Neural progenitor cell (in vitro differentiated cells): ENCODE measurements around the gene UFSP1. TPM values are rescaled to one million over a fixed set of nuclear protein-coding genes. Genes with fewer than 3 reads are reported as not detected.

Source experiments
- DNase-seq: peaks from one replicate; pipeline ENCODE4 v3.0.0-alpha.2; 2016; ENCODE audit warnings: low spot score
- H2AFZ ChIP-seq: fragments of 200-600 bp; sonication (generic); replicated peaks from 2 replicates; pipeline ENCODE4 v1.6.1; 2016; ENCODE audit warnings: antibody characterized with exemption
- H3F3A ChIP-seq: fragments of 200-600 bp; sonication (generic); 2 replicates; pipeline ENCODE4 v1.6.1; 2016; ENCODE audit warnings: antibody characterized with exemption, low read depth
- H3K27ac ChIP-seq: fragments of 200-600 bp; sonication (generic); 2 replicates; pipeline ENCODE4 v1.5.1; 2016; ENCODE audit warnings: mild to moderate bottlenecking
- H3K27me3 ChIP-seq: fragments of 200-600 bp; sonication (generic); 2 replicates; pipeline ENCODE4 v1.6.1; 2016; ENCODE audit warnings: mild to moderate bottlenecking, moderate library complexity
- H3K36me3 ChIP-seq: fragments of 200-600 bp; sonication (generic); 2 replicates; pipeline ENCODE4 v1.5.1; 2016
- H3K4me1 ChIP-seq: fragments of 200-600 bp; sonication (generic); 2 replicates; pipeline ENCODE4 v1.6.1; 2016; ENCODE audit warnings: mixed run types
- H3K4me2 ChIP-seq: fragments of 200-600 bp; sonication (generic); 2 replicates; pipeline ENCODE4 v1.6.1; 2016
- H3K4me3 ChIP-seq: fragments of 200-600 bp; sonication (generic); 2 replicates; pipeline ENCODE4 v1.5.1; 2016
- H3K79me2 ChIP-seq: fragments of 200-600 bp; sonication (generic); 2 replicates; pipeline ENCODE4 v1.6.1; 2016; ENCODE audit warnings: low read depth
- H3K9ac ChIP-seq: fragments of 200-600 bp; sonication (generic); 2 replicates; pipeline ENCODE4 v1.6.1; 2016
- H3K9me3 ChIP-seq: fragments of 200-600 bp; sonication (generic); 2 replicates; pipeline ENCODE4 v1.5.1; 2016; ENCODE audit warnings: low read depth
- H4K20me1 ChIP-seq: fragments of 200-600 bp; sonication (generic); 2 replicates; pipeline ENCODE4 v1.6.1; 2016; ENCODE audit warnings: low read depth
- H3K27ac Mint-ChIP-seq: 3 replicates; pipeline ENCODE4 v1.8.0; 2021; ENCODE audit warnings: mixed read lengths
- H3K27me3 Mint-ChIP-seq: 2 replicates; pipeline ENCODE4 v1.8.0; 2022; ENCODE audit warnings: low read depth, mild to moderate bottlenecking, inconsistent platforms, moderate library complexity, mixed read lengths; ENCODE audit not compliant: insufficient read depth
- H3K36me3 Mint-ChIP-seq: 3 replicates; pipeline ENCODE4 v1.8.0; 2021; ENCODE audit warnings: mixed read lengths
- H3K4me1 Mint-ChIP-seq: 3 replicates; pipeline ENCODE4 v1.8.0; 2021; ENCODE audit warnings: mixed read lengths
- H3K4me3 Mint-ChIP-seq: 3 replicates; pipeline ENCODE4 v1.8.0; 2021; ENCODE audit warnings: mild to moderate bottlenecking, moderate library complexity, mixed read lengths
- H3K9me3 Mint-ChIP-seq: 3 replicates; pipeline ENCODE4 v1.8.0; 2020; ENCODE audit warnings: mixed read lengths
- EZH2 ChIP-seq: fragments of 200-600 bp; sonication (generic); IDR thresholded peaks from 2 replicates; pipeline ENCODE4 v1.6.1; 2017; ENCODE audit warnings: antibody characterized with exemption, mild to moderate bottlenecking, moderate library complexity
- EZH2phosphoT487 ChIP-seq: fragments of 200-600 bp; sonication (generic); IDR thresholded peaks from 2 replicates; pipeline ENCODE4 v1.6.1; 2017; ENCODE audit warnings: antibody characterized with exemption
- total RNA-seq: library from RNA; depleted of rRNA; stranded (reverse); fragments of >200 nt; gene quantifications from 2 replicates; pipeline ENCODE4 v1.2.3, GENCODE V29; 2015; ENCODE audit warnings: low replicate concordance
- TF ChIP-seq, protein P1 (sequence below): fragments of 200-600 bp; sonication (generic); IDR thresholded peaks from 2 replicates; pipeline ENCODE4 v1.5.1; 2017; ENCODE audit warnings: antibody characterized with exemption, mild to moderate bottlenecking

The UFSP1 gene
- total RNA-seq, 1 donor from 2014 or later: not detected

- no peak overlapping the region for H3K4me3 Mint-ChIP-seq
These were observed 19.0 kb upstream of the UFSP1 start for GRCh38 chr7:100908512-100908911.

DNA sequence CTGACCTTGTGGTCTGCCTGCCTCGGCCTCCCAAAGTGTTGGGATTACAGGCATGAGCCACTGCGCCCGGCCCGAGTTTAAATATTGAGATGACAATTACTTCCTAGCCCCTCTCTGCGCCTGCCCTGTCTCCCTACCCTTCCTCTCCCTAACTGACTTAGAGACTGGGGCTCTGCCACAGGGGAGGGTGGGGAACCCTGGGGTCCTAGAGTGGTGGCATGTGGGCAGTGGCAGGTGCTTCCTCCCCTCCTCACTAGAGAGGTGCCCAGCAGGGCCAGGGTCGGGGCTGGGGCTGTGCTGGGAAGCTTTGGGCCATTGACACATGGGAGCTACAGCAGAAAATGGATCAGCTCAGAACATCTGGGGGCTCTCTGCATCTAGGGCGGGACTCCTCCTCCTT lies 13.1 kb upstream of the UFSP1 start:
- Histone ChIP-seq H3K9me3 (no peaks in the 10 kb centered on the region), H3F3A (peaks cover 4% of the 10 kb centered on the region), H3K36me3 (no peaks in the 10 kb centered on the region), H3K27me3 (peaks cover 5% of the 10 kb centered on the region), H3K4me3 (no peak overlapping the region), H3K4me1 (no peaks in the 10 kb centered on the region), H3K9ac (no peak overlapping the region), H2AFZ (no peak overlapping the region), H4K20me1 (no peaks in the 10 kb centered on the region), H3K27ac (no peak overlapping the region), H3K4me2 (no peak overlapping the region), H3K79me2 (no peaks in the 10 kb centered on the region)
- TF ChIP-seq EZH2 (no peak), EZH2phosphoT487 (no peak)
- TF ChIP-seq, protein P1, sequence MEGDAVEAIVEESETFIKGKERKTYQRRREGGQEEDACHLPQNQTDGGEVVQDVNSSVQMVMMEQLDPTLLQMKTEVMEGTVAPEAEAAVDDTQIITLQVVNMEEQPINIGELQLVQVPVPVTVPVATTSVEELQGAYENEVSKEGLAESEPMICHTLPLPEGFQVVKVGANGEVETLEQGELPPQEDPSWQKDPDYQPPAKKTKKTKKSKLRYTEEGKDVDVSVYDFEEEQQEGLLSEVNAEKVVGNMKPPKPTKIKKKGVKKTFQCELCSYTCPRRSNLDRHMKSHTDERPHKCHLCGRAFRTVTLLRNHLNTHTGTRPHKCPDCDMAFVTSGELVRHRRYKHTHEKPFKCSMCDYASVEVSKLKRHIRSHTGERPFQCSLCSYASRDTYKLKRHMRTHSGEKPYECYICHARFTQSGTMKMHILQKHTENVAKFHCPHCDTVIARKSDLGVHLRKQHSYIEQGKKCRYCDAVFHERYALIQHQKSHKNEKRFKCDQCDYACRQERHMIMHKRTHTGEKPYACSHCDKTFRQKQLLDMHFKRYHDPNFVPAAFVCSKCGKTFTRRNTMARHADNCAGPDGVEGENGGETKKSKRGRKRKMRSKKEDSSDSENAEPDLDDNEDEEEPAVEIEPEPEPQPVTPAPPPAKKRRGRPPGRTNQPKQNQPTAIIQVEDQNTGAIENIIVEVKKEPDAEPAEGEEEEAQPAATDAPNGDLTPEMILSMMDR: no peak
- H3K27ac Mint-ChIP-seq: no peak overlapping the region
- no peak for DNase-seq
- no peaks in the 10 kb centered on the region for H3K9me3 Mint-ChIP-seq
- peaks cover 12% of the 10 kb centered on the region for H3K27me3 Mint-ChIP-seq
- peaks cover 3% of the 10 kb centered on the region for H3K4me1 Mint-ChIP-seq
- H3K4me3 Mint-ChIP-seq: no peak overlapping the region
- no peaks in the 10 kb centered on the region for H3K36me3 Mint-ChIP-seq

More at GRCh38 chr7:100908512-100908911, 19.0 kb upstream of the UFSP1 start:
- H3K4me3 ChIP-seq: no peak overlapping the region
- H3K4me1 ChIP-seq: no peaks in the 10 kb centered on the region
- H3K9ac ChIP-seq: no peak overlapping the region
- DNase-seq: no peak
- H3K4me1 Mint-ChIP-seq: no peaks in the 10 kb centered on the region
- peaks cover 3% of the 10 kb centered on the region for H3K9me3 Mint-ChIP-seq
- no peak overlapping the region for H3K27ac Mint-ChIP-seq
- peaks cover 6% of the 10 kb centered on the region for H3F3A ChIP-seq
- no peaks in the 10 kb centered on the region for H4K20me1 ChIP-seq
- H3K36me3 ChIP-seq: no peaks in the 10 kb centered on the region
- no peak overlapping the region for H3K4me2 ChIP-seq
- H3K79me2 ChIP-seq: no peaks in the 10 kb centered on the region
- TF ChIP-seq EZH2phosphoT487 (no peak), EZH2 (no peak)
- TF ChIP-seq, protein P1: no peak
- no peaks in the 10 kb centered on the region for H3K27me3 ChIP-seq
- peaks cover 17% of the 10 kb centered on the region for H3K27me3 Mint-ChIP-seq
- H3K27ac ChIP-seq: no peak overlapping the region
- no peaks in the 10 kb centered on the region for H3K36me3 Mint-ChIP-seq
- H3K9me3 ChIP-seq: no peaks in the 10 kb centered on the region
- no peak overlapping the region for H2AFZ ChIP-seq

GRCh38 chr7:100901921-100902332 lies 12.4 kb upstream of the UFSP1 start:
- Mint-ChIP-seq H3K27ac (no peak overlapping the region), H3K36me3 (no peaks in the 10 kb centered on the region), H3K4me3 (no peak overlapping the region), H3K4me1 (peaks cover 3% of the 10 kb centered on the region), H3K9me3 (no peaks in the 10 kb centered on the region), H3K27me3 (peaks cover 17% of the 10 kb centered on the region)
- H3K4me2 ChIP-seq: no peak overlapping the region
- no peak overlapping the region for H3K27ac ChIP-seq
- peaks cover 12% of the 10 kb centered on the region for H3K27me3 ChIP-seq
- no peak overlapping the region for H3K9ac ChIP-seq
- H2AFZ ChIP-seq: no peak overlapping the region
- no peaks in the 10 kb centered on the region for H4K20me1 ChIP-seq
- no peaks in the 10 kb centered on the region for H3K36me3 ChIP-seq
- no peaks in the 10 kb centered on the region for H3K4me1 ChIP-seq
- TF ChIP-seq, protein P1: no peak
- TF ChIP-seq EZH2phosphoT487: no peak
- H3K4me3 ChIP-seq: no peak overlapping the region
- H3F3A ChIP-seq: peaks cover 7% of the 10 kb centered on the region
- DNase-seq: no peak
- H3K9me3 ChIP-seq: no peaks in the 10 kb centered on the region
- H3K79me2 ChIP-seq: no peaks in the 10 kb centered on the region
